GM19438 (cell line): ENCODE results near the gene OR2S2.

Source experiments
- ATAC-seq: cut with Tn5 transposase; IDR thresholded peaks from one replicate; pipeline ENCODE4 v1.9.1; 2021; ENCODE audit warnings: low read depth; ENCODE audit not compliant: unreplicated experiment

Gene OR2S2

DNA sequence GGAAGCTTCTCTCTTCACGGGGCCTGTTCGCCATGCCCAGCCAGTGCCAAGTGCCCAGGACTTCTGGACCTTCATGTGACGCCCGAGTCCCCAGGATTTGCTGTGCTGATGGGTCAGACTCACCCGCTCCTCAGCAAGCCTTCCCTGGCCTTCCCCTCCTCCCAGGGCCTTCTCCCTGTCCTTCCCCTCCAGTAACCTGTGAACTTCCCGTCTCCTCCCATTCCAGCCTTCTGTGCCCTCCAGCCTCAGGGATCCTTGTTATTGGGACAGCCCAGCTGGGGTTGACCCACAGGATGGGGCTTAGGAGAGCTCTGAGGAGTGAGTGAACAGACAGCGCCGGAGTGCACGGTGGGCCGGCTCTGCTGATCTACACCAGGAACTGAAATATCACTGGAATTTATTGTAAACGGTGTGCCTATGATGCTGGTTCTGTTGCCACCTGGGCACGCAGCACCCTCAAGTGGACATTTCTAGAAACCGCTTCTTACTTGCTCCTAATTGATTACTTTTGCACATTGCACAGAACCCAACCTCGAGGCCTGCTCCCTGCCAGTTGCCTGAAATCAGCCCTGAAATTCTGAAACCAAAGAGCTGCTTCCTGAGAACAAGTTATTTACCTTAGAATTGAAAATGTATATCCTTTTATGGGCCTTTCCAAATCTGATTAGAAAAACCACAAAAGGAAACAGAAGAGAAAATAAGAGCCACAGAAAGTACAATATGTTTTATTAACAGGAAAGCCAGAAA lies 47.2 kb downstream of the OR2S2 start:
- ATAC-seq, result no peak

DNA sequence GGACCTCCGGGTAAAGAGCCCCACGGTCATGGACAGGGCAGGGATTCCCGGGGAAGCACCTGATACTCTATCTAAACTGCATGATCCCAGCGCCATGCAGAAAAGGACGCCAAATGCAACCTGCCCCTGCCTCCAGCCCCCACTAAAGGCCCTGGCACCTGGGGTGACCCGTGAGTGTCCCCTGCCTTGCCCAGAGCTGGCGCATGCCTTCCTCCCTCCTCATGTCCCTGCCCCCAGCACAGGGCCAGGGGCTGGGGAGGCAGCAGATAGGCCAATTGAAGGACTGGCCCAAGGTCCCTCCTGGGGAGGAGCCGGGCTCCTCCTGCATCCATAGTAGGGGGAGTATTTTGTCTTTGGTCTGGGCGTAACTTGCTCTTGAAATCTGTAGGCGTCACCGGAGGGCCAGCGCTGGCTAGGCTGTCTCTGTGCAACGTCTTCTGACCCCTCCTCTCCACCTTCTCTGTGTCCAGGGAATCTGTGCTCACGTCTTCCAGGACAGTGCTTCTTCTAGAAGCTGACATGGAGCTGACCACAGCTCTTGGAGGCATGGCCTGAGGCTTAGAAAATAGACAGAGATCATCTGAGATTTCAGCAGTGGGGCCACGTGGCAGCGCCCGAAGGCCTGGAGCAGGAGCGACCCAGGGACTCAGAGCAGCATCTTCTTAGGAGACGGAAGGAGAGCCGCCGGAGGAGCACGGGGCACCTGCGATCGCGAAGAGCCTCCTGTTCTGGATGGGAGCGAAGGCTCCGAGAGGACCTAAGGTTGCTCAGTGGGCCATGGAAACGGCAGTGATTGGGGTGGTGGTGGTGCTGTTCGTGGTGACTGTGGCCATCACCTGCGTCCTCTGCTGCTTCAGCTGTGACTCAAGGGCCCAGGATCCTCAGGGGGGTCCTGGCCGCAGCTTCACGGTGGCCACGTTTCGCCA lies 48.0 kb downstream of the OR2S2 start:
- ATAC-seq, result no peak

DNA sequence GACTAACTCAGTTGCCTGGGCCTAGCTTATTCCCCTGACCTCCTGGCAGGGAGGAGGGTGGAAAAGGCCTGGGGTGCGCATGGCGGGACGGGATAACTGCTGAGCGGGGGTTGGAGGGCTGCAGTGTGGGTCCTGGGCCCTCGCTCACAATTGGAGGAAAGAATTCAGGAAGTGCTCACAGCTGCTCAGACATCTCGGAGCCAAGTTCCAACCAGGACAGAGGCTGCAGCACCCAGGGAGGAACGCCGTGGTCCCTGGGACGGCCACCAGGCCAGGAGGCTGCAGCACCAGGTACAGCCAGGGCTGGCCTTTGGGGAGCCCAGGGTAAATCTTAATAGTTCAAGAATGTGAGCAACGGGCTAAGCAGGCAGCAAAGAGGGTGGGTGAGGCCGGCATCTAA lies 48.7 kb downstream of the OR2S2 start, which contains the start of gene SPAAR:
TSS of gene SPAAR (plus strand) at position 217 of the 400 bp plus-strand sequence. CDS start 974 bp downstream, outside the sequence.
- no peak for ATAC-seq

DNA sequence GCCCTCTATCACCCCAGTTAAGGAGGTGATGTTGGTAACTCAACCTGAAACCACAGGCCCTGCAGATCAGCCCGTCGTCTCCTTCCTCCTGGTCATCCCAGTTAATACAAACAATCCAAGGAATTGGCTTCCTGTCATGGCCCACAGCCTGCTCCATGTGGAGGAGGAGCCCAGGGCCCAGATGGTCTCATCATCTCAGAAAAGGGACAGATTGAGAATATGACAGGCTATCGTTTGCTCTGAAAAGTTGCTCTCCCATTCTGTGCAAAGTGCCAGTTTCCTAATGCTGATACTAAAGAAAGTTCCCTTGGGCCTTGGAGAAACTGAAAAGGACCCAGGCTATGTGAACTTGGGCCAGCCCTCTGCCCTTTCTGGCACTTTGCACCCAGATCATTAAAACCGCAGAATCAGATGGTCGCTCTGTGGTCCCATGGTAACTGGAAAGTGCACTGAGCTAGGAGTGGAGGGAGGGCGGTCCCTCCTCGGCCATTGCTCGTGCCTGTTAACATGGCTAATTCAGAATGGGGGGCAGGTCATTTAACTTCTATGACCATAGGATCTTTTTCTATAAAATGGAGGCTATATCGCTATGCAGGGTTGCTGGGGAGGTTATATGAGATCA lies 49.3 kb downstream of the OR2S2 start:
- no peak for ATAC-seq

DNA sequence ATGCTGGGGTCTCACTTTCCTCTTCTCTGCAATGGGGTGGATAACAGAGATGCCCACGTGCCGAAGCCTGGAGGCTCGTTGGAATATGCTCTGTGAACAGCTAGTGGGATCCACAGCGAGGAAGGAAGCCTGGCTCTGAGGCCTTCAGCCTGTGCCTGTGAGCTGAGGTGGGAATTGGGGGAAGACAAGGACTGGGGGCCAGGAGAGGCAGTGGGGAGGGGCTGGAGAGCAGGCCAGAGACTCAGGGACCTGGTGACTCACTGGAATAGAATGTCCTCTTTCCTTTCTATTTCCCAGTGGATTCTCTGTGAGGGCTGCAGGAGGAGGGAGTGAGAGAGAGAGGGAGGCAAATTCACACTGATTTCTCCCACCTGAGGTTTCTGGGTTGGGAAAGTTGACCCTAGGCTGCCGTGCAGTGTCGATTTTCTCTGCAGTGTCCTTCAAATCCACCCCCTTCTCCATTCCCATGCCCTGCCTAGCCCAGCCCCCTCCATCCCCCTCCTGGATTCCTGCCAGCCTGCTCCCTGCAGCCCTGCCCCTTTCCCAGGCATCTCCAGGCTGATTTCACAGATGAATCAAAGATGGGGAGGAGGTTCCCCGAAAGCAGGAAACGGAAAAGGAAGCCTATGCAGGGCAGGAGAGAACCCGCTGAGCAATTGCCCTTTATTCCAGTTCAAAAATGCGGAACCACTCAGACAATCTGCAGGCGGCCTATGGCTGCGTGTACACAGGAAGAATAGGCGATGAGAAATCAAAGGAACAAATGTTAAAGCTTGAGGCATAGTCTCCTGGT lies 50.0 kb downstream of the OR2S2 start:
- ATAC-seq, result no peak
